BLaER1 treated with 17β-estradiol and CSF1 and Interleukin-3, amounts not matched to agents 10 nM and 100 nM (cell line): ENCODE results near the gene WDPCP.

Experiments used
- H3K27ac ChIP-seq, 11 experiments: shearing (Covaris generic); formaldehyde crosslinking; 2 replicates each; pipeline ENCODE4 v1.8.1; 2022
- H3K27me3 ChIP-seq, 11 experiments: shearing (Covaris generic); formaldehyde crosslinking; 2 replicates each; pipeline ENCODE4 v1.8.1; 2022
- H3K36me3 ChIP-seq, 11 experiments: shearing (Covaris generic); formaldehyde crosslinking; 2 replicates each; pipeline ENCODE4 v1.8.1; 2022
- H3K4me1 ChIP-seq, 10 experiments: shearing (Covaris generic); formaldehyde crosslinking; 2 replicates each; pipeline ENCODE4 v1.8.1; 2022
- H3K4me2 ChIP-seq, 11 experiments: shearing (Covaris generic); formaldehyde crosslinking; 2 replicates each; pipeline ENCODE4 v1.8.1; 2022
- H3K4me3 ChIP-seq, 10 experiments: shearing (Covaris generic); formaldehyde crosslinking; 2 replicates each; pipeline ENCODE4 v1.8.1; 2022
- H3K9ac ChIP-seq, 11 experiments: shearing (Covaris generic); formaldehyde crosslinking; 2 replicates each; pipeline ENCODE4 v1.8.1; 2022
- H3K9me3 ChIP-seq, 11 experiments: shearing (Covaris generic); formaldehyde crosslinking; replicated peaks in 1 of 11; 2 replicates each; pipeline ENCODE4 v1.8.1; 2022
- H4K20me1 ChIP-seq, 11 experiments: shearing (Covaris generic); formaldehyde crosslinking; 2 replicates each; pipeline ENCODE4 v1.8.1; 2022
- Cebpa-rat ChIP-seq, 11 experiments: shearing (Covaris generic); IDR thresholded peaks; 2 replicates each; pipeline ENCODE4 v1.8.1; 2022

The WDPCP gene

GRCh38 chr2:63596401-63596883, 8.2 kb upstream of the WDPCP start:
- Histone ChIP-seq H3K4me1 (peaks cover 4 to 49% (median 6%) of the 10 kb centered on the region in 10 experiments; a peak in 19 of 20 replicates), H3K9ac (no peak overlapping the region), H3K36me3 (peaks cover 64 to 99% (median 84%) of the 10 kb centered on the region in 11 experiments), H4K20me1 (peaks cover 4 to 41% (median 23%) of the 10 kb centered on the region in 11 experiments; a peak in 17 of 22 replicates), H3K27me3 (no peaks in the 10 kb centered on the region), H3K9me3 (no peaks in the 10 kb centered on the region), H3K4me2 (peak overlapping the region in 2 of 11 experiments; percentile 81; a peak in 3 of 22 replicates), H3K27ac (peak overlapping the region in 2 of 11 experiments; percentile 10 to 18; a peak in 3 of 22 replicates), H3K4me3 (no peak overlapping the region)
- TF ChIP-seq Cebpa-rat (IDR thresholded peaks at IDR 0.05): no peak; a peak in 1 of 22 replicates

GRCh38 chr2:63594660-63595059, 6.4 kb upstream of the WDPCP start:
- no peak for TF ChIP-seq Cebpa-rat (IDR thresholded peaks at IDR 0.05)
- no peaks in the 10 kb centered on the region for H3K9me3 ChIP-seq
- peaks cover 12 to 59% (median 32%) of the 10 kb centered on the region in 11 experiments; a peak in 17 of 22 replicates for H4K20me1 ChIP-seq
- peak overlapping the region in 2 of 11 experiments; percentile 81; a peak in 4 of 22 replicates for H3K4me2 ChIP-seq
- H3K4me1 ChIP-seq: peaks cover 22 to 67% (median 23%) of the 10 kb centered on the region in 10 experiments
- H3K36me3 ChIP-seq: peaks cover 46 to 81% (median 66%) of the 10 kb centered on the region in 11 experiments
- no peaks in the 10 kb centered on the region for H3K27me3 ChIP-seq
- H3K4me3 ChIP-seq: no peak overlapping the region
- H3K9ac ChIP-seq: no peak overlapping the region
- no peak overlapping the region for H3K27ac ChIP-seq

GRCh38 chr2:63591566-63592175, 3.4 kb upstream of the WDPCP start:
- no peaks in the 10 kb centered on the region for H3K9me3 ChIP-seq
- H3K4me1 ChIP-seq: peaks cover 34 to 72% (median 37%) of the 10 kb centered on the region in 10 experiments
- H3K9ac ChIP-seq: peak overlapping the region in 5 of 11 experiments; percentile 27 to 89 (median 60); a peak in 5 of 22 replicates
- peaks cover 25 to 51% (median 41%) of the 10 kb centered on the region in 11 experiments; a peak in 21 of 22 replicates for H3K36me3 ChIP-seq
- peak overlapping the region; percentile 83 to 95 (median 90); a peak in 20 of 22 replicates for H3K4me2 ChIP-seq
- peak overlapping the region in 1 of 10 experiments; percentile 3; a peak in 1 of 20 replicates for H3K4me3 ChIP-seq
- no peak for TF ChIP-seq Cebpa-rat (IDR thresholded peaks at IDR 0.05)
- no peaks in the 10 kb centered on the region for H3K27me3 ChIP-seq
- peak overlapping the region in 1 of 11 experiments; percentile 23; a peak in 1 of 22 replicates for H3K27ac ChIP-seq
- peaks cover 12 to 58% (median 29%) of the 10 kb centered on the region in 11 experiments; a peak in 17 of 22 replicates for H4K20me1 ChIP-seq

- peak overlapping the region in 10 of 11 experiments; percentile 14 to 89 (median 54); a peak in 12 of 22 replicates for H3K9ac ChIP-seq
- peaks cover 12 to 54% (median 24%) of the 10 kb centered on the region in 11 experiments; a peak in 17 of 22 replicates for H4K20me1 ChIP-seq
- peaks cover 37 to 67% (median 44%) of the 10 kb centered on the region in 10 experiments for H3K4me1 ChIP-seq
- H3K36me3 ChIP-seq: peaks cover 25 to 43% (median 34%) of the 10 kb centered on the region in 11 experiments; a peak in 21 of 22 replicates
- H3K4me3 ChIP-seq: peak overlapping the region in 5 of 10 experiments; percentile 2 to 92 (median 6); a peak in 3 of 20 replicates
- peak overlapping the region; percentile 83 to 95 (median 90) for H3K4me2 ChIP-seq
- TF ChIP-seq Cebpa-rat (IDR thresholded peaks at IDR 0.05): no peak
- no peaks in the 10 kb centered on the region for H3K27me3 ChIP-seq
- no peaks in the 10 kb centered on the region for H3K9me3 ChIP-seq
- H3K27ac ChIP-seq: peak overlapping the region in 5 of 11 experiments; percentile 5 to 23 (median 17); a peak in 4 of 22 replicates
Measured at GRCh38 chr2:63590626-63591408, 2.5 kb upstream of the WDPCP start.

GRCh38 chr2:63589148-63589958, 1.1 kb upstream of the WDPCP start:
- H3K4me2 ChIP-seq: peak overlapping the region; percentile 83 to 95 (median 90)
- TF ChIP-seq Cebpa-rat (IDR thresholded peaks at IDR 0.05): no peak; a peak in 1 of 22 replicates
- H3K27me3 ChIP-seq: no peaks in the 10 kb centered on the region
- H4K20me1 ChIP-seq: peaks cover 9 to 48% (median 23%) of the 10 kb centered on the region in 11 experiments; a peak in 16 of 22 replicates
- no peaks in the 10 kb centered on the region for H3K9me3 ChIP-seq
- H3K9ac ChIP-seq: peak overlapping the region; percentile 83 to 91 (median 86)
- H3K36me3 ChIP-seq: peaks cover 15 to 28% (median 20%) of the 10 kb centered on the region in 11 experiments; a peak in 20 of 22 replicates
- H3K4me1 ChIP-seq: peaks cover 37 to 53% (median 42%) of the 10 kb centered on the region in 10 experiments
- H3K27ac ChIP-seq: peak overlapping the region; percentile 34 to 89 (median 83); a peak in 21 of 22 replicates
- peak overlapping the region; percentile 76 to 95 (median 90) for H3K4me3 ChIP-seq

- Histone ChIP-seq H3K4me1 (peaks cover 37 to 53% (median 41%) of the 10 kb centered on the region in 10 experiments), H3K27me3 (no peaks in the 10 kb centered on the region), H3K9ac (peak overlapping the region; percentile 81 to 91 (median 86)), H3K4me2 (peak overlapping the region; percentile 81 to 98 (median 90)), H3K36me3 (peaks cover under 1 to 13% (median 6%) of the 10 kb centered on the region in 11 experiments; a peak in 16 of 22 replicates), H3K27ac (peak overlapping the region; percentile 69 to 89 (median 83); a peak in 21 of 22 replicates), H4K20me1 (peaks cover 9 to 33% (median 19%) of the 10 kb centered on the region in 11 experiments; a peak in 15 of 22 replicates), H3K9me3 (no peaks in the 10 kb centered on the region), H3K4me3 (peak overlapping the region; percentile 76 to 95 (median 90))
- no peak for TF ChIP-seq Cebpa-rat (IDR thresholded peaks at IDR 0.05)
Measured at GRCh38 chr2:63587814-63588384, 378 bp downstream of the WDPCP start.

- H3K4me1 ChIP-seq: peaks cover 12 to 30% (median 17%) of the 10 kb centered on the region in 10 experiments; a peak in 18 of 20 replicates
- no peaks in the 10 kb centered on the region for H4K20me1 ChIP-seq
- no peaks in the 10 kb centered on the region for H3K9me3 ChIP-seq
- no peak overlapping the region for H3K27ac ChIP-seq
- H3K9ac ChIP-seq: no peak overlapping the region
- no peaks in the 10 kb centered on the region for H3K36me3 ChIP-seq
- no peak overlapping the region for H3K4me2 ChIP-seq
- no peak overlapping the region for H3K4me3 ChIP-seq
- H3K27me3 ChIP-seq: no peaks in the 10 kb centered on the region
- no peak for TF ChIP-seq Cebpa-rat (IDR thresholded peaks at IDR 0.05)
Measured at GRCh38 chr2:63582873-63583272, 5.4 kb downstream of the WDPCP start.
